Calu3 (cell line): ENCODE results near the gene CADM1. TPM values are rescaled to one million over a fixed set of nuclear protein-coding genes. Genes with fewer than 3 reads are reported as not detected.

Experiments
- BruUV-seq: library from RNA; stranded (reverse); fragments of 400-500 nt; replicated peaks from 2 replicates; lab custom pipeline; 2021; lab: Mats Ljungman, UMichigan
- CTCF ChIA-PET: fragments of 300-600 bp; sonication (Branson Sonifier 250); formaldehyde crosslinking; loops from one replicate; lab custom pipeline; 2022; ENCODE audit warnings: antibody characterized with exemption; lab: Charles Lee
- DNase-seq: peaks from one replicate; pipeline ENCODE4 v3.0.0; 2022
- H3K27ac Mint-ChIP-seq: one replicate; pipeline ENCODE4 v1.8.0; 2022; ENCODE audit warnings: mixed read lengths; ENCODE audit not compliant: unreplicated experiment
- H3K27me3 Mint-ChIP-seq: one replicate; pipeline ENCODE4 v1.8.0; 2022; ENCODE audit warnings: mixed read lengths; ENCODE audit not compliant: unreplicated experiment
- H3K36me3 Mint-ChIP-seq: one replicate; pipeline ENCODE4 v1.8.0; 2022; ENCODE audit warnings: mild to moderate bottlenecking, moderate library complexity, mixed read lengths; ENCODE audit not compliant: insufficient read depth, unreplicated experiment
- H3K4me1 Mint-ChIP-seq: one replicate; pipeline ENCODE4 v1.8.0; 2022; ENCODE audit warnings: mild to moderate bottlenecking, low read depth, mixed read lengths; ENCODE audit not compliant: unreplicated experiment
- H3K4me3 Mint-ChIP-seq: one replicate; pipeline ENCODE4 v1.8.0; 2022; ENCODE audit warnings: mild to moderate bottlenecking, low read depth, moderate library complexity, mixed read lengths; ENCODE audit not compliant: unreplicated experiment
- H3K9me3 Mint-ChIP-seq: one replicate; pipeline ENCODE4 v1.8.0; 2022; ENCODE audit warnings: low read depth, mixed read lengths; ENCODE audit not compliant: unreplicated experiment
- intact Hi-C: fragments of 100-400 bp; cut with micrococcal nuclease; formaldehyde crosslinking; loops from one replicate; pipeline ENCODE4 v1.10.0; 2022; ENCODE audit not compliant: unreplicated experiment
- total RNA-seq: library from RNA; stranded (reverse); gene quantifications from 2 replicates; pipeline ENCODE4 v1.2.3, GENCODE V29; 2022
- TF ChIP-seq, protein P1 (sequence below): fragments of 200-600 bp; IDR thresholded peaks from one replicate; pipeline ENCODE4 v1.8.0; 2022; ENCODE audit warnings: antibody characterized with exemption; ENCODE audit not compliant: unreplicated experiment

CADM1 gene
- total RNA-seq, 1 experiment from 2014 or later, result 0.68 TPM

DNA sequence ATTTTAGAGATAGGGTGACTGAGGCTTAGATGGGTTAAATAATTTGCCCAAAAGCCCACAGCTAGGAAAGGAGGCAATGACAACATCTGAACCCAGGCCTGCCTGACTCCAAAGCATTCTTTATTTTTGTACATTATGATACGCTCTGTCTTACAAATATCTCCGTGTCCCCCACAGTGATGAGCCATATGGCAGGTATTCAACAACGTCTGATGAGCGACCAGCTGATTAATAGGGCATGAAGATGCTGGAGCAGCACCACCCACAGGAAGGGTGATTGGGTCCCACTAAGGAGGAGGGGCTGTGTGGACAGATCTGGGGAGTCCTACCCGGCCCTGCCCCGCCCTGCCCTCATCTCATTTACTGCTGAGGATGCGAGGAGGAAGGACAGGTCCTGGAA lies 380.6 kb downstream of the CADM1 start:
- no TSS peak for BruUV-seq
- TF ChIP-seq, protein P1, sequence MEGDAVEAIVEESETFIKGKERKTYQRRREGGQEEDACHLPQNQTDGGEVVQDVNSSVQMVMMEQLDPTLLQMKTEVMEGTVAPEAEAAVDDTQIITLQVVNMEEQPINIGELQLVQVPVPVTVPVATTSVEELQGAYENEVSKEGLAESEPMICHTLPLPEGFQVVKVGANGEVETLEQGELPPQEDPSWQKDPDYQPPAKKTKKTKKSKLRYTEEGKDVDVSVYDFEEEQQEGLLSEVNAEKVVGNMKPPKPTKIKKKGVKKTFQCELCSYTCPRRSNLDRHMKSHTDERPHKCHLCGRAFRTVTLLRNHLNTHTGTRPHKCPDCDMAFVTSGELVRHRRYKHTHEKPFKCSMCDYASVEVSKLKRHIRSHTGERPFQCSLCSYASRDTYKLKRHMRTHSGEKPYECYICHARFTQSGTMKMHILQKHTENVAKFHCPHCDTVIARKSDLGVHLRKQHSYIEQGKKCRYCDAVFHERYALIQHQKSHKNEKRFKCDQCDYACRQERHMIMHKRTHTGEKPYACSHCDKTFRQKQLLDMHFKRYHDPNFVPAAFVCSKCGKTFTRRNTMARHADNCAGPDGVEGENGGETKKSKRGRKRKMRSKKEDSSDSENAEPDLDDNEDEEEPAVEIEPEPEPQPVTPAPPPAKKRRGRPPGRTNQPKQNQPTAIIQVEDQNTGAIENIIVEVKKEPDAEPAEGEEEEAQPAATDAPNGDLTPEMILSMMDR, result no peak
- H3K27ac Mint-ChIP-seq, result no peak overlapping the region
- no peak overlapping the region for H3K4me3 Mint-ChIP-seq
- H3K9me3 Mint-ChIP-seq, result no peaks in the 10 kb centered on the region
- no peaks in the 10 kb centered on the region for H3K4me1 Mint-ChIP-seq
- DNase-seq, result no peak
- H3K27me3 Mint-ChIP-seq, result peaks cover 12% of the 10 kb centered on the region
- intact Hi-C loops, result no loop called here
- CTCF ChIA-PET, result no interaction called here
- no peaks in the 10 kb centered on the region for H3K36me3 Mint-ChIP-seq

DNA sequence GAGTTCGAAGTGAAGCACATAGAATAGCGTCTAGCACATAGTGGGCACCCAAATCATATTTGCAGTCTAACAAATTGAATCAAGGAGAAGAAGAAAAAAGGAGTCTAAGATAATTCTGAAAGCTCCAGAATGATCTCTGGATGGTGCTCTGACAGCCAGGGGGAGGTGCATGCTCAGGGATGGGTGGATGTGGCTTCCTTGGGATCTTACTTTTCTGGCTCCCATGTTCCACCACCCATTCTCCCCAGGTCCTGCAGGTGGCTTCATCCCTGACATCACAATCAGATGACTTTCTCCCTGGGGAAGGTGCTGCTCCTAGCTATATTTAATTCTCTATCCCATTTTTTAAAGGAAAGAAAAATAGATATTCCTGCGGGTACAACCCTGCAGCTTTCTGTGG lies 381.9 kb downstream of the CADM1 start:
- Mint-ChIP-seq H3K27ac (no peak overlapping the region), H3K27me3 (peaks cover 12% of the 10 kb centered on the region), H3K9me3 (no peaks in the 10 kb centered on the region), H3K36me3 (no peaks in the 10 kb centered on the region), H3K4me1 (no peaks in the 10 kb centered on the region), H3K4me3 (no peak overlapping the region)
- TF ChIP-seq, protein P1, result no peak
- no TSS peak for BruUV-seq
- CTCF ChIA-PET, result no interaction called here
- DNase-seq, result no peak
- intact Hi-C loops, result no loop called here
